Ectodermal cell (in vitro differentiated cells): ENCODE results near the gene SULT1E1.

ENCODE experiments used
- H3K27ac ChIP-seq: 2 replicates; pipeline ENCODE4 v1.7.0; 2013; ENCODE audit warnings: mild to moderate bottlenecking, low read depth, low read length; ENCODE audit not compliant: insufficient read depth, poor library complexity, severe bottlenecking
- H3K27me3 ChIP-seq: 2 replicates; pipeline ENCODE4 v1.7.0; 2013; ENCODE audit warnings: mild to moderate bottlenecking, low read length; ENCODE audit not compliant: insufficient read depth, control insufficient read depth, poor library complexity, severe bottlenecking
- H3K36me3 ChIP-seq: one replicate; pipeline ENCODE4 v1.7.0; 2013; ENCODE audit warnings: low read length; ENCODE audit not compliant: control insufficient read depth, insufficient read depth
- H3K4me1 ChIP-seq: one replicate; pipeline ENCODE4 v1.7.0; 2013; ENCODE audit warnings: low read length; ENCODE audit not compliant: control insufficient read depth, insufficient read depth
- H3K4me3 ChIP-seq: 2 replicates; pipeline ENCODE4 v1.7.0; 2013; ENCODE audit warnings: low read depth, low read length, control low read depth; ENCODE audit not compliant: insufficient read depth
- H3K9me3 ChIP-seq: 2 replicates; pipeline ENCODE4 v1.7.0; 2013; ENCODE audit warnings: mild to moderate bottlenecking, low read length, moderate library complexity; ENCODE audit not compliant: control insufficient read depth
- WGBS, 2 experiments: methylation state at CpG; one replicate each; pipeline ENCODE4 v1.1.7; 2013; ENCODE audit warnings: missing lambda C conversion rate in 2 of 2; 5-methylcytosine and 5-hydroxymethylcytosine counted together

Gene SULT1E1

GRCh38 chr4:69816236-69816635 lies 43.7 kb downstream of the SULT1E1 start:
- Histone ChIP-seq H3K27ac (no peak overlapping the region), H3K9me3 (no peaks in the 10 kb centered on the region), H3K4me1 (no peaks in the 10 kb centered on the region), H3K4me3 (no peak overlapping the region), H3K36me3 (no peaks in the 10 kb centered on the region), H3K27me3 (no peaks in the 10 kb centered on the region)
- 100% methylated on average over 3 of the region's 3 CpGs; no CpG with 5 or more reads in 1 of the 2 experiments for WGBS, 2 experiments

- WGBS, 2 experiments, result 90% methylated on average over 1 of the region's 1 CpG; no CpG with 5 or more reads in 1 of the 2 experiments
- Histone ChIP-seq H3K4me1 (no peaks in the 10 kb centered on the region), H3K9me3 (no peaks in the 10 kb centered on the region), H3K4me3 (no peak overlapping the region), H3K27me3 (no peaks in the 10 kb centered on the region), H3K36me3 (no peaks in the 10 kb centered on the region), H3K27ac (no peak overlapping the region)
Observed at GRCh38 chr4:69813628-69814027, 46.3 kb downstream of the SULT1E1 start.

- no peak overlapping the region for H3K27ac ChIP-seq
- no peaks in the 10 kb centered on the region for H3K9me3 ChIP-seq
- no peaks in the 10 kb centered on the region for H3K36me3 ChIP-seq
- no peaks in the 10 kb centered on the region for H3K27me3 ChIP-seq
- no peaks in the 10 kb centered on the region for H3K4me1 ChIP-seq
- no peak overlapping the region for H3K4me3 ChIP-seq
- no CpG with 5 or more reads among the region's 1 CpG for WGBS, 2 experiments
Observed at GRCh38 chr4:69811166-69811565, 48.8 kb downstream of the SULT1E1 start.

- Histone ChIP-seq H3K27me3 (no peaks in the 10 kb centered on the region), H3K27ac (no peak overlapping the region), H3K4me3 (no peak overlapping the region), H3K36me3 (no peaks in the 10 kb centered on the region), H3K4me1 (no peaks in the 10 kb centered on the region), H3K9me3 (no peaks in the 10 kb centered on the region)
- WGBS, 2 experiments, result 94 to 100% methylated on average over 1 of the region's 1 CpG
Observed at GRCh38 chr4:69800599-69800998, 59.3 kb downstream of the SULT1E1 start.

- H3K27ac ChIP-seq, result no peak overlapping the region
- H3K27me3 ChIP-seq, result no peaks in the 10 kb centered on the region
- H3K4me3 ChIP-seq, result no peak overlapping the region
- no peaks in the 10 kb centered on the region for H3K36me3 ChIP-seq
- 92 to 94% methylated on average over 3 of the region's 3 CpGs for WGBS, 2 experiments
- no peaks in the 10 kb centered on the region for H3K4me1 ChIP-seq
- H3K9me3 ChIP-seq, result no peaks in the 10 kb centered on the region
Observed at GRCh38 chr4:69799337-69799736, 60.6 kb downstream of the SULT1E1 start.

GRCh38 chr4:69793732-69794131 lies 66.2 kb downstream of the SULT1E1 start:
- H3K27ac ChIP-seq, result no peak overlapping the region

More at GRCh38 chr4:69793732-69794131, 66.2 kb downstream of the SULT1E1 start:
- Histone ChIP-seq H3K4me3 (no peak overlapping the region), H3K27me3 (no peaks in the 10 kb centered on the region), H3K9me3 (no peaks in the 10 kb centered on the region), H3K36me3 (no peaks in the 10 kb centered on the region), H3K4me1 (no peaks in the 10 kb centered on the region)
